Activated CD8-positive, alpha-beta memory T cell treated with anti-CD3 and anti-CD28 coated beads for 24 hours (primary cell): ENCODE data around the gene FAM83C.

Experiments
- DNase-seq: peaks from one replicate; pipeline ENCODE4 v3.0.0-alpha.2; 2020

Gene FAM83C

DNA sequence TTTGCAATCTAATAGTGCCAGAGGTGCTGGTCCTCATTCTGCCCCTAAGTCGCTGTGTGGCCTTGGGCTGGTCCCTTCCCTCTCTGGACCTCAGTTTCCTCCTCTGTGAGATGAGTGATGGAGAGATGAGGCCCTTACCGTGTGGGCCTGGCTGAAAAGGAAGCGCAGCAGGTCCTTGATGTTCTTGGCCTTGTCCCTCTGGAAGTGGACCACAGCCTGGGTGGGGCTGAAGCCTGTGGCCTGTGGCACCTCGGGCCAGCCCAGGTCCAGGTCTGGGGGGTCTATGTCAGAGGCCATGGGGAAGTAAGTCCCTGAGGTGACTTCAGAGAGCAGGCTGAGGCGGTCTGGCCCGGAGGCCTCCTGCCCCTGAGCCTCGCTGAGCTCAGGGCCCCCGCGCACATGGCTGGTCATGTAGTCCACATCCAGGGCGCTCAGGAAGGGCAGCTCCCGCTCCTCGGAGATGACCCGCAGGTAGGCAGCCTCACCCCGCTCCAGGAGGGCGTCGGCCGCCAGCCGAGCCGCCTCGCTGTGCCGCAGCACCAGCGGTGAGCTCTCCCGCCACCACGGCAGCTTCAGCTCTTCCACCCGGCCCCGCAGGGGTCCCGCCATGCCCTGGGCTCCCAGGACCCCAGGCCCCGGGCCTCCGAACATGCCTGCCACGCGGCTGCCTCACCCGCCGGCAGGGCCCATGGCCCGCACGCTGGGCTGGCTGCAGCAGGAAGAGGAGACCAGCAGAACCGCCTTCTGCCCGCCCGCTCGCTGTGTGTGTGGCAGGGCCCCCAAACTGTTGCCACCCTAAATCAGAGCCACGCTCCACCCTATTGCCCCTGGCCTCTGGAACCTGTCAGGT lies at the start of gene FAM83C:
FAM83C (minus strand) TSS at position 772 of the 850 bp plus-strand sequence; CDS start at position 651, 121 bp downstream.
- DNase-seq = no peak

DNA sequence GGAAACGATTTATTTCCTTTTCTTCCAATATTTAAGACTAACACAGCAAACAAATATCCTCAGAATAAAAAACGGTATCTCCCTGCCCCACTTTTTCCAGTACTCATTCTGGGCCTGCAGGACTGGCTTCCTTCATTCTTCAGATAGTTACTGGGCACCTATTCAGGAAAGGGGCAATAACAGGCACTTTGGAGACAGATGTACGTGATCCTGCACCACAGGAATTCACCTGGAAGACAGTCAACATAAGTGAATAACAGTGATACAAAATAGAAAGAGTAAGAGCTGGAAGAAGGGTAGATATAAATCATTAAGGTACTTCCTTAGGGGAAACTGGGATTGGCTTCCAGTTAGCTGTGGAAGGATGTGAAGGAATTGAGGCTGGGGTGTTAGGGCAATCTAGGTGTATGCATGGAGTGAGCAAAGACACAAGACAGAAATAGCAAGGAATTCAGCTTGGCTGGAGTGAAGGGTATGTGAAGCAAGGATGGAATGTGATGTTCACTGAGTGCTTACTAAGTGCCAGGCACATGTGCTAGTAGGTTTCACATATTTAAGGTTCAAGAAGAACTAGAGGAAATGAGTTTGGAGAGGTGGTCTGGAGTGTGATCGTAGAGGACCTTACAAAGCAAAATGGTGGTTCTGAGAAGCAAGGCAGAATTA lies 49.3 kb upstream of the FAM83C start:
- DNase-seq = no peak

DNA sequence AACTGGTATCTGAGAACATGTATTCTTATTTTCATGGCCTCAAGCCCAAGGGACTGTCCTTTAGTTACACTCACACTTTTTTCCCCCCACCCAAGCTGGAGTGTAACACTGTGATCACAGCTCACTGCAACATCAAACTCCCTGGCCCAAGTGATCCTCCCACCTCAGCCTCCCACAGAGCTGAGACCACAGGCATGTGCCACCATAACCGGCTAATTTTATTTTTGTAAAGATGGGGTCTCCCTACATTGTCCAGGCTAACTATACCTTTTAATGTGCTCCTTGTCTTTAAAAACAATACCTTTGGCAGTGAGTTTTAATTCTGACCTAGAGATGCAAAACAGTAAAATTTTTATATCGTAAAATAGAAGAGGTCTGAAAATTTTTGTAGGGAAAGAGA lies 48.2 kb upstream of the FAM83C start:
- DNase-seq = no peak

DNA sequence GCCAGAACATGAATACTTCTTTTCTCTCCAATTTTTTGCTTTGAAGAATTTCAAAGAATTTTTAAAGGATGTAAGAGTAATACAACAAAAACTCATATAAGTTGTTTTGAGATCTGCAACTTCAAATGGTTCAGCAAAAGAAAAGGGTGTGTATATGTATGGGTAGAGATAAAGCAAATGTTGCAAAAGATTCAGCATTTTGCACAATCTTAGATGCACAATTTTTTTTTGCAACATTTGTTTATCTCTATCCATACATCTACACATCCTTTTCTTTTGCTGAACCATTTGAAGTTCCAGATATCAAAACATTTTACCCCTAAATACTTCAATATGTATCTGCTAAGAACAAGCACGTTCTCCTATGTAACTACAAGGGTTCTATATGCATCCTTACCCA lies 47.4 kb upstream of the FAM83C start:
- DNase-seq = no peak

DNA sequence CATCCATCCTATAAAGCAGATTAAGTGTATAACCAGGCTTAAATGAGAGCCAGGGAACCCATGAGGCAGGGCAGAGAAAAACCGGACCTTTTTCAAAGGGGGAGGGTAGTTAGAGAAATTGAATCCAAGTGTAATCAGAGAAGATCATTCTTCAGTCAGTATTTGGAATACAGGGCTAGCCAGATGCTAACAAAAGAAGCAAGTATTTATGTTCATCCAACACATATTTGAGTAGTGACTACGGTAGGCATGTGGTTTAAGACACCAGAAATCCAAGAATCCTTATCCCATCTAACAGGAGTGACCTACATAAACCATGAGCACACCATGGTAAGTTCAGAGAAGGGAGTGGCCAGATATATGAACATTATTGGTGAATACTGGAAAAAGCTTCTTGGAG lies 46.8 kb upstream of the FAM83C start:
- no peak for DNase-seq

DNA sequence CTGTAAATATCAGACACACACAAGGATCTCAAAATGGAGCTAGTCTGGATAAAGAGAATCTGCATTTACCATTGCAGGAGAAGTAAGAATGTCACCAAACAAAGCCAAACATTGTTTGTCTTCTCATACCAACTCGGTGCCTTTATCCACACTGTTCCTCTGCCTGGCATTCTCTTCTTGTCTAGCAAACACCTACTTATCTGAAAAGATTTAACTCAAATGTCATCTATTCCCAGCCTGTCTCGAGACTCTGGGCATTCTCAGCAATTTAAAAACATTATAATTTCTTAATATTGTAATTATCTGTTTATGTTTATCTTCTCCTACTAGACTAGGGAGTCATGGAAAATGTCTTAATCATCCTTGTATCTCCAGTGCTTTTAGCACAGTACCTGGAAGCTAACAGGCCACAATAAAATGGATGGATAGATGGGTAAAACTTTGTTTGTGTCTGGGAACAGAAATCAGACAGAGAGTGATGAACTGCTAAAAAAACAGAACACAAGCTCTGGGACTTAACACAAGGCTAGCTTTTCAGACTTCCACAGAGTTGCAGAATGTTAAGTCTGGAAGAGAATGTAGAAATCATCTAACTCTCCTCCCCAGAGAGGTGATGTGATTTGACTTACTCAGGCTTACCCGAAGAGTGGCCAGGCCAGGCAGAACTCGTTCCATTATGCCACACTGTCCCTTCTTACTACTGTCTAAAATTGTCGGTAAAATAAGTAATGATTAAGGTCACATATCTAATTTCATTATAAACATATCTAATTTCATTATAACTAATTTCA lies 42.3 kb upstream of the FAM83C start:
- DNase-seq = no peak

DNA sequence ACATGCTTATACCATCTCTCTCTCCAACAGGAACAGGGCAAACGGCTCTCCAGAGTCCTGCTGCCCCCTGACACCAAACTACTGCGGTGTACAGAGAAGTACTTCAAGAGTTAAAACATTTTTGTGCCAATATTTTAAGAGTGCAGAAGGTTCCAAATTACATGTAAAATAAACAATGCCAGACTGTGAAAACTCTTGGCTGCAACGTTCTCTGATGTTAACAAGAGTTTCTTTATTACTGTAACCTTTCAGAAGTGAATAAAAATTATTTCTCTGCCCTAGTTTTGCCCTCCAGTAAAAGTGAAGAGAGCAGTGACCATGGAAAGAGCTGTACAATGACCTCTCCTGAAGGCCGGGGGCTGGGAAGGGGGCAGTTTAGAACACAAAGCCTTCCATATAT lies 41.4 kb upstream of the FAM83C start:
- DNase-seq = no peak

DNA sequence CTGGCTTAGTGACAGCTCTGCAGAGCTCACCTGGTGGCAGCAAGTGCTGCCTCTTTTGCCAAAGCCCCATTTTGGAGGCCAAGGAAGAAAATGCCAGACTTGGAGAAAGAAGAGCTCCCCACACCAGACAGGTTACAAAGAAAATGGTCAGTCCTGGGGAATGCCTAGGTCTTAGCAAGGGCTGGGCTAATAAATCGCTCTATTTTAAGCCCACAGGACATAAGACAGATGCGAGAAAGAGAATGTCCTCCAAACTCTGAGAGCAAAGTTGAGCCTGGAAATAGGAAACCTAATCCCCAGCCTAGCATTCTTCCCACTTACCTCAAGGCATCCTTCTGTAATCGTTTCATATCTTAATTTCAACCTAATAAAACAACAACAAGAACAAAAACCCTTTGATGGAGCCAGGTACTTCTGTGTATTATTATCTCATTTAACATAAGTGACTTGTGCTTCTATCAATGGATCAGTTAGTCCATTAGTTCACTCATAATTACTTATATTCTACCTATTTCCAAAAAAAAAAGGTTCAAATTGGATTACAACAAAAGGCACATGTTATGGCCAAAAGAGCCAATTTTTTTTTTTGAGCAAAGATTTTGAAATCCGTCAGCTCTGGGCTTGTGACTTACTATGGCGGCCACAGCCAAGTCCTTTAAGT lies 40.4 kb upstream of the FAM83C start:
- no peak for DNase-seq

DNA sequence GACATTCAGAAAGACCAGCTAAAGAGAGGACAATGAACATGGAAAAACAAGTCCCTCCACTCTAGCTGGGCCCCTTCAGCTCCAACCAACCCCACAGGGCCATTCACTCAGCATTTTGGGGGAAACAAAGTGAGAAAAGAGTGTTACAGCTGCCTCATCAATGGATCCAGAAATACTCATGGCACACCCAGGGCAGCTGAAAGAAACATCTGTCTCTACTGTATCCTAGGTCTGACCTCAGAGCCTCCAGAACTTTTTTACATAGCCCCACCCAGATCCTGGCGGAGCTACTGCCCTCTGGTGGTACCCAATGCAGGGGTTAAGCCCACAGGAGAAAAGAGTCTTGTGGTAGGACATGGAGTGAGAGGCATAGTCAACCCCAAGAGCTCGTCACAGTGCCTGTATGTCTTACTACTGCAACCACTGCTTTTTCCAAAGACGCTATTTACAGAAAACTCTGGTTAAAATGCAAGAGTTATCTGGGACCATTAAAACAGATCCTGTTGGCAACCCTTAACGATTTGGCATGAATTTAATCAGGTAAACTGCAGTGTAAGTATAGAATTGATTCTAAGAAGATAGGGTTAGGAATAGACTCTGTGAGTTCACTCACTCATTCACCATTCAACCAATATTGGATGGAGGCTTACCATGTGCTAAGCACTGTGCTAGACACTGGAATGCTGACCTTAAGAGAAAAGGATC lies 37.4 kb upstream of the FAM83C start:
- DNase-seq = peak; percentile 66

DNA sequence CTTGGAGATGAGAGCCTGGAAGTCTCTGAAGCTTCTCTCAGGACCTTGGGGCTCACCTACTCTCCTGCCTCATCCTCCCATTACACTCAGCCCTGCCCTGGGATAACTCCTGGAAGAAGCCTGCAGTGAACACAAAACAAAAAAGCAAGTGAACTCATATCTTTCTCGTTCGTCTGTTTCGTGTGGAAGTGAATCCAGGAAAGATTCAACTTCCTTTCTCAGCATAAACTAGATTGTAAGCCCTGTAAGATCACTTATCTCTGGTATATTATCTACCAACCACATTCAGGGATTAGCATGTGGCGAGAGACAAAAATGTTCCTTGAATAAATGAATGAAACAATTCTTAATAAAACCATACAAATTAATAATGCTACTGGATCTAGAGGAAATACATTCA lies 36.5 kb upstream of the FAM83C start:
- DNase-seq = no peak

DNA sequence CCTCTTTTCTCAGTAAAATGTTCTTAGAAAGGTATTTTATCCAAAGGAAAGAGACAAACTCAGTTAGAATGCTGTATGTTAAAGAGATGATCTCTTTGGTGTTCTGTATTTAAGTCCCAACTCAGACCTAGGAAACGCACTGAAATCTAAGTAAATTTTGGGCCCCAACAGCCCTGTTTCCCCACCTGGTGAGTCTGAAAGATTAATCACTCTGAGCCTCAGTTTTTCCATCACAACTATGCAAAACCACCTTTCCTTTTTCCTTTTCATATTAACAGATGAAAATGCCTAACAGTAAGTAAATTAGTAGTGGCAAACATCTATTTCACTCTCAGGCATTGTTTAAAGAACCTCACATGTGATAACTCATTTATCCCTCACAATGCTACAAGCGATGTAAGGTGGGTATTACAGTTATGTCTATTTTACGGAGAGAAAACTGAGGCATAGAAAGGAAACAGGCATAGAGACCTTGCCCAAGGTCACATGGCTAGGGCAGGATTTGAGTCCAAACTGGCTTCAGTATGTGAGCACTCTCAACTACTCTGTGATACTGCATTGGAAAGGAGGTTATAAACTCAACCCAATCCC lies 36.0 kb upstream of the FAM83C start:
- no peak for DNase-seq

DNA sequence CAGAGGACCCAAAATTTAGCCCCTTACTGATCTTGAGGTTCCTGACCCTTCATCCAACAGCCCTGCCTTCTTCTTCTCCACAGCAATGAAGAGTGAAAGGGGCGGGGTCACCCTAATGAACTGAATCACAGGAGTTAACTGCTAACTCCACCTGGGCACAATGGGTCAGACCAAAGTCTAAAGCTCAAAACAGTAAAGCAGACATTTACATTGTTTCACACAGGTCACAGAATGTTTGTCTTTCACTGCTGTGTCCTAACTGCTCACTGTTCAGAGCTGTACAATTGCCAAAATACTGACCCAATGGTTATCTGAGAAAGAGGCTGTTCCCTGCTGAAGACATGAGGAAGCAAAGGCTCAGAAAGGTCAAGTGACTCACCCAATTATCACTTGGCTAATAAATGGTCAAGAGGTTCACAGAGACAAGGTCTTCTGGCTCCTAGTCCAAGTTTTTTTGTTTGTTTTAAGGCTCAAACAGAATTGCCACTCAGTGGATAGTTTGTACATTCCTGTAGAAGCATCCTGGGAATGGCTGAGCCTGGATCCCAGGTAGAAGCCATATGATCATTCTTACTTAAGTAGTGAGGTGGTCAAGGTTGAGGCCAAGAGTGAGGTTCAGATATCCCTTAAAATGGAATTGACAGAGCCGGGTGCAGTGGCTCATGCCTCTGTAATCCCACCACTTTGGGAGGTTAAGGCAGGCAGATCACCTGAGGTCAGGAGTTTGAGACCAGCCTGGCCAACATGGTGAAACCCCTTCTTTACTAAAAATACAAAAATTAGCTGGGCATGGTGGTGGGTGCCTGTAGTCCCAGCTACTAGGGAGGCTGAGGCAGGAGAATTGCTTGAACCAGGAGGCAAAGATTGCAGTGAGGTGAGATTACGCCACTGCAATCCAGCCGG lies 35.1 kb upstream of the FAM83C start:
- no peak for DNase-seq

DNA sequence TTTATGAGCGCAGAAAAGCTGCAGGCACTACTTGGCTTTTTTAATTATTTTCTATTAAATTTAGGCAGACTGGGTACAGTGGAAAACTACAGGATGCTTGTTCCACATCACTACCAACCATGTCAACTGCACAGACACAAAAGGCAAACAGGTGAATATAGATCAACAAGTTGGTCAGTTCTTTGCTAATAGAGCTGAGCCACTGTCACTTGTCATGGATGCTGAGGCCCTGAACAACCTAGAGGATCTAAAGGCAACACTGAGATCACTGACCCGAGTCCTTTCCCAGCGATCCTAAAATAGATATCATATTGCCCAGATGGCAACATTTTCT lies 34.5 kb upstream of the FAM83C start:
- DNase-seq = no peak

DNA sequence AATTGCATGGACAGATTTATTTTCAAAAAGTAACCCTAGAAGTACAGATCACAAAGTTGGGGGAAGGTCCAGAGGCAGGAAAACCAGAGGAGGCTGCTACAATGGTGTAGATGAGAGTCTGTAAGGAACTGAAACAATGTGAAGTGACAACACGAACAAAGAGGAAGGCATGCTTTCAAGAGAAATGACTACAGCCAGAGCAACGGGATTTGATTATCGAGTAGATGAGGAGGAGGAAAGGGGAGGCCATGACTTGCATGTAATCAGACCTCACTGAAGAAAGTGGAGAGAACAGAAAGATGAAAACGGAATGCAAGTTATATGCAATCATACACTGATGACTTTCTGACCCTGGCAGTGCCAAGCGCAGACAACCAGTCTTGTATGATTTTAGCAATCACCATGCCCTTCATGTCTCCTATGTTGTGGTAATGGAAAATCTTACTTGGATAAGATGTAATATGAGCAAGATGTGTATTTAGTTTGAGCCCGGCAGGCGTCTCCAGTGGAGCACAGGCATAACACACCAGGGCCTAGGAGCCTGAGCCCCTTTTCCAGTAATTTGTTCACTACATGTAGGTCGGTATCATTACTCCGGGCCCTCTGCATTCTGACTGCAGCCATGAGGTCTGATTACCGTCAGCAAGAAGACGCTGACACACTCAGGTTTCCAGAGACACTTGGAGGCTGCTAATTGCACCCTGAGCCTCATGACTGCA lies 34.0 kb upstream of the FAM83C start:
- DNase-seq = no peak

DNA sequence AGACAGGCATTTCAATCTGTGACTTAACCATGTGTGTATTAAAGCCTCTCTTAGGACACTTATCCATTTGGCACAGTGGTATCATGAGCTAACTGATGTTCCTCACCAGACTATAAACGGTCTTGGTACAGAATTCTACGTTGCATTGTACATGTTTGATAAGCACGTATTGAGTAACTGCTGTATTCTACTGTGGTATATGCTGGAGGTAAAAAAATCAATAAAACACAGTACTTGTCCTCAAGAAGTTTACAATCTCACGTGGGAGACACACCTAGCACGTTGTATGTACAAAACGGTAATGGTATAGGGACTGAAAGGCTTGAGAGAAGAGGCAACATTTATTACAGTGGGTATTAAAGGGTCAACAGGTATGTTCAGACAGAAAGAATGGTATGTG lies 33.2 kb upstream of the FAM83C start:
- DNase-seq = no peak

DNA sequence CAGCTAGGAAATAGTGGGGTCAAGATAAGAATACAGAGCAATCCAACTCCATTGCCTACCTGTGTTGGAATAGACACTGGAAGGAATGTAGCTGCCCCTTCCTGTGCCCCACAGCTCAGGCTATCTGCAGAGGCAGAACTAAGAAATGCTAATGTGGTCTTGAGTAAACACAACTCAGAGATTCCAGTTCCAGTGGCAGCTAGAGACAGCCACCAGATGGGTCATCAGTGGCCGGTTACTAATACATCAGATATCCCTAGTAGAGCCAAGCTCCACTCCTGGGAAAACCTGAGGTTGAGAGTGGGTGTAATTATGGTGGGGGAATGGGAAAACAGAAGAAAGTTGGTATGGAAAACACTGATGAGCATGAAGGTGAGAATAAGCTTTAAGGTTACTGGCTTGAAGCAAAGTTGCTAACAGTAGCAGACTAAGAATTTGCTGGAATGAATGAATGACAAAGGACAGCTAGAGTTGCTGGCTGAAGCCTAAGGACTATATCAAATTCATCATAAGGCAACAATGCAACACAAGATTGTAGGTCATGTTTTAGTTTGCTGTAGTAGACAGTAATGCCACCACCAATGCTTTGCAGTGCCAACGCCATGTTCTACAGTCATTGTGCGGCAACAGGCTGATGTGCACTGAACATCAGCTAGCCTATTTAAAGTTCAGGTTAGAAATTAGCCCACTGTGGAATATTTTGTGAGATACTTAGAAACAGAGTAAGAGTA lies 28.3 kb upstream of the FAM83C start:
- no peak for DNase-seq

DNA sequence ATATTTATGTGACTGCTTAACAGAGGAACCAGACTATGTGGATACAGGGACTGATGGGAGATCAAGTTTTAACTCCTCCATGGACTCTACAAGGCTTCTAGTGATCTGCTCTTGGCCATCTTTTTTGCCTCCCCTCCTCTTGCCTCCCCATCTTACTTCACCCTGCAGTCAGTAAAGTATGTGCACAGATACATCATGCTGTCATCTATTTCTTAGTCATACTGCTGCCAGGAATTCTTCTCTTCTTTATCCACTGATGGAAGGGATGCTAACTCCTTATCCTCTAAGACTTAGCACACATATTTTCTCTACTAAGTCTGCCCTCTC lies 27.6 kb upstream of the FAM83C start:
- no peak for DNase-seq

DNA sequence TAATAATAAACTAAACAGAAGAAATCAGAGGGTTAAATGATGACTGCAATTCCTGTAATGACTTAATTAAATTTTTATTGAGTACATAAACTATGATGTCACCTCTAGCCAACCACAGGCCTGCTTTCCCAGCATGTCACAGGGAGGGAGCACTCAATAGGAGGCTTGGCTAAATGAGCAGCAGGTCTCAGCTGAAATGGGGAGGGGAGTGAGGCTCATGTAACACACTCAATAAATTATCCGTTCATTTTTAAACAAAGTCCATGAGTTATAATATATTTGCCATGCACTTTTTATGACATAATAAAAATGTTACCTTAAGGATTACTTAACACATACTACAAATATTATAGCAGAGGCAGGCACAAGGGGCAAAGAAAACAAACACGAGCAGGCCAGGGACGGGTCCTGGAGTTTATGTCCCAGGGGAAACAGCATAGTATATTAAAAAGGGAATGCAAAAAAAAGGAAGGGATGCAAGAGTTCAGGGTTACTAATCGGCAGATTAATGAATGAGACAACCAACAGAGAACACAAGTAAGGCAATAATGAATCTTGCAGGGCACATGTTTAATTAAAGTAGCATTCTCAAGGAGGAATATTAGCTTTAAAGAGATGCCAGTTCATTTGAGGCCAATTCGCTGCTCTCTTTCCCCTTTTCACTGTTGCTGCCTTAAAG lies 27.1 kb upstream of the FAM83C start:
- DNase-seq = no peak

DNA sequence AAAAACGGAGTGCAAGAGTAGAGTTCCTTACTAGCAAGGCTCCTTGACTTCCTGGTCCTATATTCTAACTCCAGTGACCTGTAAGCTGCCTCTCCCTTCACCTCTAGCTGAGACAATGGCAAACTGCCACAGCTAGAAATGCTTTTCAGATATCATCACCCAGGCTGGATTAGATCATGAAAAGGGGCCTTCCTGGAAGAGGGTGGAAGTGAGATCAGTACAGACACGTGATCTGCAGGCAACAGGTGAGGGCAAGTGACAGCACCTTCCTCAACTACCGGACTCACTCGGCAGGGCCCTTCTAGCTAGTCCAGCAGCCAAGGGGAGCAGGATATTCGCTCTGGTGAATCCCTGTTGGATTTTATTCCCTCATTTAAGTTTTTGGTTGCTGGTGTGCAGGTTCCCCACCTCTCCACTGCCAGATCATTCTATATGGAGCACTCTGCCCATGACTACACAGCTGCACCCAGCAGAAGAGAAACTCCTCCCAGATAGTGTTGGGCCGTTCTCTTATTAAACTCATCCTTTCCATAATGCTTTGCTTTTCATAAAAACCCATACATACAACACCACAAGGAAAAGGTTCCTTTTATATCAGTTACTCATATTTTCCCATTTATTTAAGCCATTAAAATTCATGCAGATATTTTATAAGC lies 26.4 kb upstream of the FAM83C start:
- no peak for DNase-seq
